ENCODE data around the gene UPF1.

Gene UPF1

DNA sequence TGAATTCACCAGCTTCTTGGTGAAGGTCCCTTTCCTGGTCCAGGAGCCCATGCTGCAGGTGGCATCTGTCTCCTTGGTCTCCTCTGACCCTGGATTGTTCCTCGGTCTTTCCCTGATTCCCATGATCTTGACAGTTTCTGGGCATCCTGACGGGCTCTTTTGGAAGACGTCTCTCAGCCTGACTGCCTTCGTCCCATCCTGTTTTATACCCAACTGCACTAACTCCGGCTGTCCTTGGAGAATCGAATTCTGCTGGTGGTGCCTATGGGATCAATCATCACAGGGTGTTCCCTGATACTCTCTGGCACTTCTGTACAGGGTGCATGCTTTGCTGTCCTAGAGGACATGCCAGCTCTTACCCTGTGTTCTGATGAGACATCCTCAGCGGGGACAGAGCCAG is 45.1 kb downstream of the UPF1 start:
- DNase-seq: no peak

DNA sequence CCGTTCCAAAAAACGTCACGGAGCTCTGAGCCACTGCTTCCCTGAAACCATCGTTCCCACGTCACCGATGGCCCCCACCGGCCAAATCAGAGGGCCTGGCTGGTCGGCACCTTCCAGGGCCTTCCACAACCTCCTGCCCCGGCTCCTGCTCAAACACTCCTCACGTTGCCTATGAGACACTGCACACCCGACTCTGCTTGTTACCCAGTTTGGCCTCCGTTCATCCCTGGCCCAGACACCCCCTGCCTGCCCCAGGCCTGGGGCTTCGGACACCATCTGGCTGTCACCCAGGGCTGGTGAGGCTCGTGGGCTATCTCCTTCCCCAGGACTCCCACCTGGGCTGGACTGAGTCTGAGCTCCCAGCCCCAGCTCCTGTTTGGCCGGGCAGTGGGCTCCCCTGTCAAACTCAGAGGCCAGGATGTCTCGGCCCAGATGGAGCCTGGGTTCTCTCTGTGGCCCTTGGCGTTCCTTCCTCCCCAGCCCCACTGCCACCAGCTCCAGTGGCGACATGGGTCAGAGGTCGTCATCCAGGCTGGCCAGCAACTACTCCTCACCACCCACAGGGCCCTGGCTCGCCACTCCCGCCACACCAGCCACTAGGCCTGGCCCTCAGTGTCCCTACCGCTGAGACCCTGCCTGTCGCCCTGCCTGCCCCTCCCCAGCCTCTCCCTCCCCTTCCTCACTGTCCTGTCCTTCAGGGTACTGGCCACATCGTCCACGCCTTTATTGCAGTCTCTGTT is 46.5 kb downstream of the UPF1 start:
- DNase-seq: no peak

DNA sequence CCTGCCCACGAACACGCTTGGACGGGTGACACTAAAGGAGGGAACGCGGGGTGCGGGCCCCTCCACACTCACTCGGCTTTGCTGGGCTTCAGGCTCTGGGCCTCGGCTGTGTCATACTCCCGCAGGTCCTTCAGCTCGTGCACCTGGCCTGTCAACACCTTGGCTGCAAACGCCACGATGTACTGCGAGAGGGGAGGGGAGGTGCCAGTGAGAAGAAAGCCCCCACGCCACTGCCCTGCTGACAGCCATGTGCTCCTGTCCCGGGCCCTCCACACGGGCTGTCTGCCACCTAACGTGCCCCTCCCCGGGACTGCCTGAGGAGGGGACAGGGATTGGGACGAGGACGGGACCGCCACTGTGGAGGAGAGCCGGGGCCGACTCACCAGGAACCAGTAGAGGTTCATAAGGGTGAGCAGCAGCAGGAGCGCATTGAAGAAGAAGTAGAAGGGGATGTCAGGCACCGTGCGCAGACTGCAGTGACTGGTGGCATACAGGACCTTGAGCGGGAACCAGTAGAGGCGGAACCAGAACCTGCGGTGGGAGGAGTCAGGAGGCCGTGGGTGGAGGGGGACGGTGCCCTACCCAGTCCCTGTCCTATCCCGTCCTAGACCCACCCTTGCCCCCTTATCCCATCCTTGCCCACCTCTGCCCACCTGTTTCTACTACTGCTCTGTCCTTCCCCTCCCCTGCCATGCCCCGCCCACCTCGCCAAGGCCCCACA is 47.3 kb downstream of the UPF1 start:
- no peak for DNase-seq

DNA sequence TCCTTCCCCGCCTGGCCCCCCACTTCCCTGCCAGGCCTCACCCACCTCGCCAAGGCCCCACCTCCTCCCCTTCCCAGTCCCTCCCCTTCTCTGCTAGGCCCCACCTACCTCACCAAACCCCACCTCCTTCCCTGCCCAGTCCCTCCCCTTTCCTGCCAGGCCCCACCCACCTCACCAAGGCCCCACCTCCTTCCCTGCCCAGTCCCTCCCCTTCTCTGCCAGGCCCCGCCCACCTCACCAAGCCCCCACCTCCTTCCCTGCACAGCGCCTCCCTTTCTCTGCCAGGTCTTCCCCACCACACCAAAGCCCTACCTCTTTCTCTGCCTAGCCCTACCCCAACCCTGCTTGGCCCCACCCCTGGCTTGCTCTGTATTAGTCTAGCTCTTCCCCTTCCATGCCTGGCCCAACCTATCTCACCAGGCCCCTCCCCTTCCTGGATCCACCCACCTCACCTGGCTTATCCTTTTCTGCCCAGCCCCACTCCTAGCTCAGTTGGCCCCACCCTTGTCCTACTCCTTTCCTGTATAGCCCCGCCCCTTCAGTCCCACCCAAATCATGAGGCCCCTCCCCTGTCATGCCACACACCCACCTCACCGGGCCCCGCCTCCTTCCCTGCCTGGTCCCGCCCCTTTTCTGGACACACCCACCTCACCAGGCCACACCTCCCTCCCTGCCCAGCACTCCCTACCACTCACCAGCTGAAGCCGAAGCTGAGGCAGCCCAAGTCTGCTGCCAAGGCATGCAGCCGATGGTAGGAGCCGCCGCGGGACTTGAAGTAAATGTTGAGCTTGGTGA is 48.0 kb downstream of the UPF1 start:
- DNase-seq: peak in 1 of 2 experiments; percentile 12

DNA sequence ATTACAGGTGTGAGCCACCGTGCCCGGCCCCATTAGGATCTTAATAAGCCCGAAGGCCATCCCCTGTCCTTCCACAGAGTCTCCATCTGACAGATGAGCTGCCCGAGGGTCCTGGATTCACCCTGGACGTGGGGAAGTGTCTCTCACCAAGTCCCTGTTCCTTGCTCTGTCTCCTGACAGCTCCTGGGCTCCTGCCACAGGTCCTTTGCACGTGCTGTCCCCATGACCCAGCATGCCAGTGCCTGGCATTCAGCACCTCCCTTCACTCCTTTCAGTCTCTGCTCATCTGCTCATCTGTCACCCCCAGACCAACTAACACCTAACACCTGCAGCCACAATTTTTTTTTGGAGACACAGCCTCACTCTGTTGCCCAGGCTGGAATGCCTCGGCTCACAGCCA is 49.7 kb downstream of the UPF1 start:
- DNase-seq: no peak

DNA sequence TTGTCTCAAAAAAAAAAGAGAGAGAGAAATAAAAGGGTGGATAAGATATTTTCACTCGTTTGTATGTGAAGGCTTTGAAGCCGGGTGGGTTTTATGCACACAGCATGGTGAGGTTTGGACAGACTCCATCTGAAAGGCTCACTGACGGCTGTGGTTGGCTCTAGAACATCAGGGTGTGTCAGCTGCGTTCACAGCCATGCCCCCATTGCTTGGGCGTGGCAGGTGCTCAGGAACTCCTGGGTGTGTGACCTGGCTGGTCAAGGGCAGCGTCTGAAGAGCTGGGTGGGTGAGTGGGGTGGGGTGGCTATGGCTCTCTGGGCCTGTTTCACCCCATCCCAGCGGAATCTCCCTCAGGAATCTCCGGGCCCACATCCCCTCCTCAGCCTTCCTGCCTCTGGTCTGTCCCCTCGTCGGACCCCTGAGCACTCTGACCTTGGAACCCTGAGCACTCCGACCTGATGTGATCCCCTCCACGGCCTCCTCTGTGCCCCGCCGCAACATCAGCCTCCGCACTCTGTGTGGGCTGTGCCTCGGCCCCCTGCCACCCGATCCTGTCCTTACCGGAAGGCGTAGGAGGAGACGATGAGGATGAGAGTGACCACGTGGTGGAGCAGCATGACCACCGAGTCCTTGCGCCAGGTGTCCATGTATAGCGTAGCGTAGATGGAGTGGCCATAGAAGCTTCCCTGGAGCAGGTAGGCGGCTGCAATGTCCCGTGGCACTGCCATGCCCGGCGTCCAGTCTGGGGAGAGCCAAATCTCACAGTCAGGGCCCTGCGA is 52.0 kb downstream of the UPF1 start:
- no peak for DNase-seq

DNA sequence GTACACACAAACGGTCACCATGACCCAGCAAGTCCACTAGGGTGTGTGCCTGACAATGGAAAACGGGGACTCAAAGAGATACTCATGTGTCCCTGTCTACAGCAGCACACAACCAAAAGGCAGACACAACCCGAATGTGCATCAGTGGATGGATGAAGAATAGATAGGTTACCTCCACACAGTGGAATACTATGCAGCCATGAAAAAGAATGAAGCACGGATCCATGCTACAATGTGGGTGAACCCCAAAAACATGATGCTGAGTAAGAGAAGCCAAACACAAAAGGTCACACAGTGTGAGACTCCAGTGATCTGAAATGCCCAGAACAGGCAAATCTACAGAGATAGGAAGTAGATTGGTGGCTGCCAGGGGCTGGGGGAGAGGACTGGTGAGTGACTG is 55.2 kb downstream of the UPF1 start:
- DNase-seq: no peak

DNA sequence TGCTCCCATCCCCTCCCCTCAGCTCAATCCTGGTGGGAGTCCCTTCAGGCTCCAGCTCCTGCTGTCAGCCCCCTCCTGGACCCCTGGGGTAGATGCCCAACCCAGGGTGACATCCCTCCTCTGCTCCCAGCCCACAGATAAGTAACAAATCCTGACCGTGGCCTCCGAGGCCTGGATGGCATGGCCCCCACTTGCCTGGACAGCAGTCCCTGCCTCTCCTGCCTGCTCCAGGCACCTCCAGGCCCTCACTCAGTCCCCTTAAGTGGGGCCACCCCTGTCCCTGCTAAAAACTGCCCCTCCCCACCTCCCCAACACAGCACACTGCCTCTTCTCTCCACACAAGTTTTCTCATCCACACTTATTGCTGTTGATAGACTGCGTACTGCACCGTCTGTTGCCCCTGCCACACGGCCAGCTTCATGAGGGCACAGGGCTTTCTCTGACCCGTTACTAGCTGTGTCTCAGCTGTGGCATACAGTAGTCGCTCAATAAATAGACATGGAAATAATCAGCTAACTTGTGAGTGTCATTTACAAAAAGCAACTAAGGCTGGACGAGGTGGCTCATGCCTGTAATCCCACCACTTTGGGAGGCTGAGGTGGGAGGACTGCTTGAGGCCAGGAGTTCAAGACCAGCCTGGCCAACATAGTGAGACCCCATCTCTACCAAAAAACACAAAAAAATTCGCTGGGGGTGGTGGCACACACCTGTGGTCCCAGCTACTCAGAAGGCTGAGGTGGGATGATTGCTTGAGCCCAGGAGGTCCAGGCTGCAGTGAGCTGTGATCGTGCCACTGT is 58.4 kb downstream of the UPF1 start:
- DNase-seq: no peak

DNA sequence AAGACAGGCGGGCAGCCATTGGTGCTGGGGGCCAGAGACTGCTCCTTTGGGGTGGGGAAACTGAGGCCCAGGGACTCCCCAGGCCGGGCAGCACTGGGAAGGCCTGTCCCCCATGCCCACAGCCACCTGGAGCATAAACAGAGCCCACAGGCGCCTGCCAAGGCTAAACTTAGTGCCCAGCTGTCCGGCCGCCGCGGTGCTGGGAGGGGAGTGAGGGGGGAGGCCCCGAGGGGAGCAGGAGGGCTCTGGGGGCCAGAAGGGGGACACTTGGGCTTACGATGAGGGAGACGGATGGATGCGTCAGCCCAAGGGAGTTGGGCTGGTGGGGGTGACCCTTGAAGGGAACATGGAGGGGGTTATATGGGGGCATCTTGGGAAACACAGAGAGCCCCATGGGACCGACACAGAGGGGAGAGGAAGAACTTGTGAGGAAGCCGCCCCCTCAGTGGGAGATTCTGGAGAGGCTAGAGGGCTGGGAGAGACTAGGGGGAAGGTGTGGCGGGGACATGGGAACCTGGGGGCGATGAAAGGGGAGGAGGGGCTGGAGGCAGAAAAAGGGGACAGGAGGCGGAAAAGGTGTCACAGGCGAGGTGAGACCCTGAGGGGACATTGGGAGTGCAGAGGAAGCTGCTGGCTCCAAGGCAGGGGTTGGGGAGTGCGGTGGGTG is 62.0 kb downstream of the UPF1 start:
- no peak for DNase-seq

DNA sequence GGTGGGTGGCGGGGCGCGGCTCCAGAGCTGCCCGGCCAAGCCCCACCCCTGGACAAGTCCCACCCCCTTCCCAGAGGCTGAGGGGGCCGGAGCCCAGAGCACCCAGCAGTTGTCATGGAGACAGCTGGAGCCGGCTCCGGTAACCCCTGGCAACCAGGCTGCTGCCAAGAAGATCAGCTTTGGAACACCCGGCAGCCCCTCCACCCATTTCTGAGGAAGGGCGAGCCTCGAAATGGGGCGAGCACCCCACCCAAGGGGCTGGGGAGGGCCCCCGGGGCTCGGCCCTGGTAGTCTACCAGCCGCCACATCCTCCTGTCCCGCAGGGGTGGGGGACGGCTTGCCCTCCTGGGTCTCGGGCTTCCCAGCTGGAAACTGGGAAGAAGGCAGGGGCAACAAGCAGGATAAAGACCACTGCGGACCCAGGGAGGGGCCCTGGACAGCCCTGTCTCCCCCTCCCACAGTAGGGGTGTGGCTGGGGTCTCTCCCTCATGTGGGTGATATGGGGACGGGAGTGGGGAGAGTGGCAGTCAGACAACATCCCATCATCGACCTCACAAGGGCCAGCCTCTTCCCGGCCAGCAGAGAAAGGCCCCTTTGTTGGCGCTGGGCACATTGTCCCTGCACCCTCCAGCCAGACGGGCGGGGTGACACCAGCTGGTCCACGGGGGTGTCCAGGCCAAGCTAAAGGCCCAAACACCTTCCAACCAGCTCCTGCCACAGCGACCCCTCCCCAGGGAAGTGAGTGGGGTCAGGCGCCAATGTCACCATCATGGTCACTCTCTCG is 62.7 kb downstream of the UPF1 start:
- no peak for DNase-seq

DNA sequence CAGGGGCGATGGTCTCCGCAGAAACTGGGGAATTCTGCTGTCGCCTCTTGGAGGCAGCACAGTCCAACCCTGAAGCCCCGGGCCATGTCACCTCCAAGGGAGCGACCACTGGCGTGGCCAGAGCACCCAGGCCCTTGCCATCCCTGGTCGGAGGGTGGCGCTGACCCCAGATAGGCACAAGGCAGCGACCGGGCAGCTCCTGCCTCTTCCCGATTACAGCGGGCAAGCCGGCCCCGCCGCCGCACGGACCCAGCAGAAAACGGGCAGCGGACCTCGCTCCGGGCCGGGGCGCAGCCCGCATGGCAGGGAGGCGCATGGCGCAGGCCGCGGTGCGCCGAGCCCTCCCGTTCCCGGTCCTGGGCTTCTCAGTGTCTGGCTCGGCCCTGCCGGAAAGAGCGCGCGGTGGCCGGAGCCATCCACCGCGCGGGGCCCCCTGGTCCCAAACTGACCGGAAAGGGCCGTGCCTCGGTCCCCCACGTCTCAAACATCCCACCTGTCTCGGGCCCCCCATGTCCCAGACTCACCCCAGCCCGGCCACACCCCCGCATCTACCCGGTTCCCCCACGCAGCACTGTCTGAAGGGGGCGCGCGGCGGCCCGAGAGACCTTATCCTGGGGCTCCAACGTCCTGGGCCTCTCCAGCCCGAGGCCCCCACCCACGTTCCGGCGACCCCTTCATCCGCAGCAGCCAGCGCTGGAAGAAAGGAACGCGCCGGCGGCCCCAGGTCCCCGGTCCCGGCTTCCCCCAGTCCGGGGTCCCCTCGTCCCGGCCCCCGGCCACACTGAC is 63.5 kb downstream of the UPF1 start:
- DNase-seq: no peak

DNA sequence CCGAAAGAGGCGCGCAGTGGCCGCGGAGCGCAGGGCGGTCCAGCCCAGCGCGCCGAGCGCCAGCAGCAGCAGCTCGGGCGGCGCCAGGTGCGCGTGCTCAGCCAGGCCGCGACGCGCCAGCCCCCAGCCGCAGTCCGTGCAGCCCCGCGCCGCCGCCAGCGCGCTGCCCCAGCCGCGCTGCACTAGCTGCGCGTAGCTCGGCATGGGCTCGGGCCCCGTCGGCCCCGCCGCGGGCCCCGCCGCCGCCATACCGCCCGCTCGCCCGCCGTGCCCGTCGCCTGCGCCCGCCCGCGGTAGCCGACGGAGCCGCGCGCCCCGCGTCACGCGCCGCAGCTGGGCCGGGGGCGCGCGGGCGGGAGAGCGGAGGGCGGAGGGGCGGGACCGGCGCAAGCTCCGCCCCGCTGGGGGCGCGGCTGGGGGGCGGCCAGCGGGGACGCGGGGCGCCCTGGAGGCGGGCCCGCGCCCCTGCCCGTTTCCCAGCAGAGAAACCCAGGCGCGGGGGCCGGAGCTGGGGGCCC is 64.1 kb downstream of the UPF1 start, which contains the start of gene CERS1:
Gene CERS1, minus strand, starts transcription at position 335 of the 518 bp plus-strand sequence. Its CDS starts 86 bp downstream, at position 249.
- no peak for DNase-seq

DNA sequence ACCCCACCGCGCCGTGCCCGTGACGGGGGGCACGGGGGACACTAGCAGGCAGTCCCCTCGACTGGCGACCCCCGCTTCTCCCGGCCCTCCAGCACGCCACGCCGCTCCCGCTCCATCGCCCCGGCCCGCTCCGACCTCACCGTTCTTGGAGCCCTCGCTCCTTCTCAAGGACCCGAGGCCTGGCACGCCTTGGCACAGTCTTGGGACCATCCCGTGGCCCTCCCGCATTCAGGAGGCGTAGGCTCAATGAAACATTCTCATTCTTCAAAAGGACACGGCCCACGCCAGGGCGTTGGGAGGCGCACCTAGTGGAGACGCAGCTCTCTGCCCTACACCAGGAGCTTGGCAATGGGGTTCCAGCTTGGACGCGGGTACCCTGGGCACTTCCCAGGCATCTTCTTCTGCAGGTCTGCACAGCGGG is 64.7 kb downstream of the UPF1 start:
- no peak for DNase-seq

DNA sequence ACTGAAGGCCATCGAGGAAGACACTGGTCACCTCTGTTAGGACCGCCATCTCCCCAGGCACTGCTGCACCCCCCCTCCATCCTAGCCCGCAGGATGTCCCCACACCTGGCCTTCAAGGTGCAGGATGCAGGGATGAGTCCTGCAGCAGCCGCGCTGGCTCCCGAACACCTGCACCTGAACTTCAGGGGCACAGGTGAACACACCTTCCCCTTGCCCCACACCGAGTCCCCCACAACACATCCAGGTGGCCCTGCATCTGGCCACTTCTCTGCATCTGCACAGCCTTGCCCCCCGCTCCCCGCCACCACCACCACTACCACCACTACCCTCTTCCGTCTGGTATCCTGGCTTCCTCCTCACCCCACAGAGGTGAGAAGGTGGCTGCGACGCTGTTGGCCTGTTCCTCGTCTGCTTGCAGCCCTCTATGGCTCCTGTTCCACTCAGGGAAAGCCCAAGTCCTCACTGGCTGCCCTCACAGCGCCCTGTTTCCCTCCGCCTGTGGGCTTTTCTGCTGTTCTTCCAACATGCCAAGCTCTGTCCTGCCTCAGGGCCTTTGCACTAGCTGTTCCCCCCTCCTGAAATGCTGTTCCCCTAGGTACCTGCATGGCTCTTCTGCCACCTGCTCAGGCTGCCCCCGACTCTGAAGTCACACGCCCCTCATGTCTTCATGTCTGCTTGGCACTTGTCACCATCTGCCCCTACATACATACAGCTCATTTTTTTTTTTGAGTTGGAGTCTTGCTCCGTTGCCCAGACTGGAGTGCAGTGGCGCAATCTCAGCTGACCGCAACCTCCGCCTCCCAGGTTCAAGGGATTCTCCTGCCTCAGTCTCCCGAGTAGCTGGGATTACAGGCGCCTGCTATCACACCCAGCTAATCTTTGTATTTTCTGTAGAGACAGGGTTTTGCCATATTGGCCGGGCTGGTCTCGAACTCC is 65.6 kb downstream of the UPF1 start:
- DNase-seq: no peak

DNA sequence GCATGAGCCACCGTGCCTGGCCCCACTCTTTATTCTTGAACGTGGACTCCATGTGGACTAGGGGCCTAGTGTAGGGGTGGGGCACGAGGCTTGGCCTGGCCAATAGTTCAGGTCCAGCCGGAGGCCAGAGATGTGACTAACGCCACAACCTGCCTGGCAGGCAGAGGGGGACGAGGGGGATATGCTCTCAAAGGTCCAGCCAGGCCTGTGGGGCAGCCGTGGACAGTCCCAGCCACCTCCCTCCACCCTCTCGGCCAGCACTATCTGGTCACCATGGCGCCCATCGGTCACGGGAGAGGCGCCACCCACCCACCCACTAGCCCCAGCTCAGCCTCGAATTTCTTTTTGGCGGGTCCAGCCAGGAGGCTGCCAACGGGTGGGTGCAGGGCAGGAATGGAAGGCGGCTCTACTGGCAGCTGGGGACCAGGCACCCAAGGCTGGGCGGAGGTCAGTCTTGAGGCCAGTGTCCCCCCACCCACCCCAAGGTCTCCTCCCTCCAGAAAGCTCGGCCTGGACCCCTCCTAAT is 66.4 kb downstream of the UPF1 start:
- DNase-seq: no peak

DNA sequence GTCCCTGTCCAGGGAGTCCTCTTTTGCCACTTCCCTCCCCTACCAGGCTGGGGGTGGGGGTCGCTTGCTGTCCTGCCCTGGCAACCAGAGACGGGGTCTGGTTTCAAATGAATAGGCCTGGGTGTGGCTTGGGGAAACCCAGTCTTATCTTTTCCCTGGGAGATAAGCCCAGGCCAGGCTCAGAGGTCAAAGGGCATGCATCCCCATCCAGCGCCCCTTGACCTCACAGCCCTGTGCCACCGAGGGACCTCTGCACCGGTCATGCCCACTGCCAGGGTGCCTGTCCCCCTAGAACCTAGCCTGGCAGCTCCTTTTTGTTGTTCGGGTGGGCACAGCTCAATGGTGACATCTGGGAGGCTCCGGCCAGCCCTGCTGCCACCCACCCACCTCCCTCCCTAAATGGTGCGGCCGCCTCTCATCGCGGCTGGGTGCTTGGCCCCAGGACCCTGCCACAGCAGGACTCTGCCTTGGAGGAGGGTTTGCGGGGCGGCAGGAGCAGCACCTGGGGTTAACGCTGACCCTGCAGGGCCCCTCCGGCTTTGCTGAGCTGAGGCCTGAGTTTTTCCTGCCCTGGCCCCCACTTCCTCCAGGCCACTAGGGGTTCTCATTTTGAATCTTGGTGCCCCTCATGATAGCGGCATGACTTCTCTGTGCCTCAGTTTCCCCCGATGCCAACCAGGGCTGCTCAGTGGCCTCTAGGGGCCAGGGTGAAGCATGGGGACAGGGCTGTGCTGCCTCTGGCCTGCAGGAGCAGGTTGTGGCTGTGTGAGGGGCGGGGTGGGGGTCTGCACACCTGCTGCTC is 67.0 kb downstream of the UPF1 start:
- DNase-seq: no peak
